Endothelial cell of umbilical vein (primary cell): ENCODE results near the gene SFT2D3. TPM values are rescaled to one million over a fixed set of nuclear protein-coding genes. Genes with fewer than 3 reads are reported as not detected.

Experiments used
- BruUV-seq: library from RNA; stranded (reverse); fragments of 400-500 nt; replicated peaks from 2 replicates; lab custom pipeline; 2021; lab: Mats Ljungman, UMichigan
- CTCF ChIA-PET: fragments of 300-600, 350-600 bp; sonication (Branson Sonifier 250); formaldehyde crosslinking; loops from one replicate; lab custom pipeline; 2021; ENCODE audit warnings: antibody characterized with exemption, inconsistent platforms; lab: Charles Lee
- POLR2A ChIA-PET: fragments of 300-600, 350-600 bp; sonication (Branson Sonifier 250); formaldehyde crosslinking; loops from one replicate; lab custom pipeline; 2021; ENCODE audit warnings: antibody characterized with exemption, inconsistent platforms; lab: Charles Lee
- DNase-seq: peaks from one replicate; pipeline ENCODE4 v3.0.0-alpha.2; 2011; ENCODE audit warnings: low read depth, low spot score
- FAIRE-seq: peaks from 2 replicates; lab custom pipeline; 2011; peaks lifted over from hg19 to GRCh38; lab: Jason Lieb, UNC
- H2AFZ ChIP-seq: 2 replicates; pipeline ENCODE4 v1.6.0; 2012; ENCODE audit warnings: low read depth, low read length, control low read depth, inconsistent platforms
- H3K27ac ChIP-seq: 2 replicates; pipeline ENCODE4 v1.5.1; 2011; ENCODE audit warnings: low read depth, mild to moderate bottlenecking, control low read depth, low read length, moderate library complexity; ENCODE audit not compliant: insufficient read depth
- H3K27me3 ChIP-seq, 2 experiments: 2 replicates each; pipeline versions ENCODE4 v1.6.0 to v1.6.1; 2011; ENCODE audit warnings: low read length in 2 of 2, mixed read lengths in 1 of 2; ENCODE audit not compliant: control insufficient read depth in 2 of 2, insufficient read depth in 2 of 2
- H3K36me3 ChIP-seq, 2 experiments: 2 replicates in 1 of 2; 3 replicates in 1 of 2; pipeline ENCODE4 v1.5.1; 2011; ENCODE audit warnings: low read length in 2 of 2, mild to moderate bottlenecking in 1 of 2, moderate library complexity in 1 of 2; ENCODE audit not compliant: control insufficient read depth in 2 of 2, insufficient read depth in 2 of 2; ENCODE audit errors: extremely low read depth in 1 of 2
- H3K4me1 ChIP-seq: 3 replicates; pipeline ENCODE4 v1.5.1; 2011; ENCODE audit warnings: mild to moderate bottlenecking, low read length; ENCODE audit not compliant: control insufficient read depth, insufficient read depth; ENCODE audit errors: extremely low read depth
- H3K4me2 ChIP-seq: 2 replicates; pipeline ENCODE4 v1.6.1; 2011; ENCODE audit warnings: low read length, control low read depth, mixed read lengths; ENCODE audit not compliant: insufficient read depth
- H3K4me3 ChIP-seq, 3 experiments: fragments of 200-600 bp in 1 of 3; sonication (generic), shearing (Covaris generic) in 1 of 3; replicated peaks in 1 of 3; 2 replicates each; pipeline ENCODE4 v1.5.1; 2011 to 2016; ENCODE audit warnings: control low read depth in 3 of 3, low read length in 3 of 3, mild to moderate bottlenecking in 2 of 3, inconsistent platforms in 1 of 3, low read depth in 1 of 3, moderate library complexity in 1 of 3; ENCODE audit not compliant: insufficient read depth in 1 of 3
- H3K79me2 ChIP-seq: 2 replicates; pipeline ENCODE4 v1.6.0; 2012; ENCODE audit warnings: low read length, inconsistent platforms; ENCODE audit not compliant: control insufficient read depth, insufficient read depth
- H3K9ac ChIP-seq: replicated peaks from 2 replicates; pipeline ENCODE3; 2011; ENCODE audit warnings: low read length, control low read depth; ENCODE audit not compliant: insufficient read depth; ENCODE audit errors: extremely low read depth
- H3K9me1 ChIP-seq: replicated peaks from 3 replicates; pipeline ENCODE4 v1.6.0; 2011; ENCODE audit warnings: mild to moderate bottlenecking, low read length; ENCODE audit not compliant: control insufficient read depth, insufficient read depth; ENCODE audit errors: extremely low read depth
- H3K9me3 ChIP-seq: replicated peaks from 2 replicates; pipeline ENCODE4 v1.5.1; 2012; ENCODE audit warnings: low read length, inconsistent platforms; ENCODE audit not compliant: control insufficient read depth, insufficient read depth
- H4K20me1 ChIP-seq: replicated peaks from 2 replicates; pipeline ENCODE3; 2011; ENCODE audit warnings: mild to moderate bottlenecking, low read length; ENCODE audit not compliant: control insufficient read depth, insufficient read depth; ENCODE audit errors: extremely low read depth
- CTCF ChIP-seq, 2 donors: IDR thresholded peaks; 1 replicate in 1 of 2; 2 replicates in 1 of 2; pipeline ENCODE4 v1.5.1; 2011; ENCODE audit warnings: low read length in 2 of 2, mild to moderate bottlenecking in 2 of 2, moderate library complexity in 2 of 2, control low read depth in 1 of 2, inconsistent platforms in 1 of 2, low read depth in 1 of 2; ENCODE audit not compliant: insufficient read depth in 1 of 2; ENCODE audit errors: extremely low read depth in 1 of 2
- GATA2 ChIP-seq: IDR thresholded peaks from 2 replicates; pipeline ENCODE4 v1.7.0; 2011; ENCODE audit warnings: low read depth, mild to moderate bottlenecking, moderate library complexity, mixed read lengths, low read length; ENCODE audit not compliant: insufficient read length, insufficient read depth
- POLR2A ChIP-seq: IDR thresholded peaks from 2 replicates; pipeline ENCODE4 v1.6.1; 2012; ENCODE audit warnings: low read depth, mild to moderate bottlenecking, control low read depth, low read length
- dilution Hi-C: fragments of 300-500 bp; cut with MboI; formaldehyde crosslinking; loops from one replicate; pipeline ENCODE4 v1.15.0; 2019; ENCODE audit warnings: low sequenced_read_pairs; ENCODE audit not compliant: extremely low pct_ligation_motif_present
- intact Hi-C: fragments of 100-400 bp; cut with micrococcal nuclease; formaldehyde crosslinking; loops from one replicate; pipeline ENCODE4 v1.10.0; 2022
- polyA plus RNA-seq, 4 experiments: library from polyadenylated mRNA; depleted of rRNA in 3 of 4; stranded (reverse) in 3 of 4; unstranded in 1 of 4; fragments of >200 nt; gene quantifications; 2 replicates each; pipeline versions ENCODE4 v1.2.1 to v1.2.3, GENCODE V29; 2011 to 2012; ENCODE audit warnings: missing spikeins in 1 of 4
- total RNA-seq: library from RNA; stranded (reverse); gene quantifications from 2 replicates; pipeline ENCODE4 v1.2.3, GENCODE V29; 2021
- TF ChIP-seq, protein P1 (sequence below): IDR thresholded peaks from 2 replicates; pipeline ENCODE4 v1.6.1; 2011; ENCODE audit not compliant: insufficient read depth, insufficient read length

The SFT2D3 gene
- total and polyA plus RNA-seq, 2 donors (not counting 3 experiments of a cell fraction or from before 2014, with no cell fraction given): 4.5 to 4.7 TPM

DNA sequence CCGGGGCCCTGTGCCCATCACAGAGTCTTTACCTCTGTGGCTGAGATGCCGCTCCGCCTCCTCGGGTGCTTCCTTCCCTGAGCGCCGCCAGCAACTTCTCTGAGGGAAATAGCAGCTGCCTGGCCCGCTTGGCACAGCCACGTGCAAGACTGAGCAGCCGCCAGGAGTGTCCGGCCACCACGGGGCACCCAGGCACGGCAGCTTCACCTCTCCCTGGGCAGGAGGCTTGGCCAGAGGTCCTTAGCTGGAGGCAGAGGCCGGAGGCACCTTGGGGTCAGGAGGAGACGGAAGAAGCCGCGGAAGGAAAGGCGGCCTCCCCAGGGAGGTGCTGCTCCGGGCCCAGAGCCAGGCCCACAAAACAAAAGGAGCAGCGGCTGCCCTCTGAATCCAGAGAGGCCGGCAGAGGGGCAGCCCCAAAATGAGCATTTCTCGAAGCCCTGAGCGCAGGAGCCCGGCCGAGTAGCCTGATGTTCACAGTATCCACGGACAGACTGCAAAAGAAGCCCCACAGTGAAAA lies 20.0 kb upstream of the SFT2D3 start:
- FAIRE-seq (peak; percentile 84), DNase-seq (peak; percentile 47)
- TF ChIP-seq POLR2A: no peak
- TF ChIP-seq, protein P1, sequence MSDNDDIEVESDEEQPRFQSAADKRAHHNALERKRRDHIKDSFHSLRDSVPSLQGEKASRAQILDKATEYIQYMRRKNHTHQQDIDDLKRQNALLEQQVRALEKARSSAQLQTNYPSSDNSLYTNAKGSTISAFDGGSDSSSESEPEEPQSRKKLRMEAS: no peak
- no peak for TF ChIP-seq GATA2
- no peak for TF ChIP-seq CTCF (IDR thresholded peaks at IDR 0.05; ENCODE audit: extremely low read depth in 1 of 2, insufficient read depth in 1 of 2, low read depth in 1 of 2, low read length in 2 of 2)
- peak overlapping the region; percentile 7 for H3K4me2 ChIP-seq
- no peaks in the 10 kb centered on the region for H3K9me3 ChIP-seq
- H4K20me1 ChIP-seq: no peaks in the 10 kb centered on the region
- no peak overlapping the region for H3K27ac ChIP-seq
- no peak overlapping the region for H3K4me3 ChIP-seq
- intact Hi-C loops: no loop called here
- no peaks in the 10 kb centered on the region for H3K36me3 ChIP-seq
- peaks cover 12% of the 10 kb centered on the region for H3K4me1 ChIP-seq
- H3K27me3 ChIP-seq: no peaks in the 10 kb centered on the region
- H3K9ac ChIP-seq: no peak overlapping the region
- H3K9me1 ChIP-seq: no peaks in the 10 kb centered on the region
- ChIA-PET CTCF (interaction anchor here (0.6 to 4.7 kb wide), 7 partner anchors 13 to 155 kb away, joined by 3 to 38 read pairs (median 4); no protein-coding TSS in a partner anchor), POLR2A (no interaction called here)
- dilution Hi-C loops: no loop called here
- BruUV-seq: no TSS peak
- H3K79me2 ChIP-seq: no peaks in the 10 kb centered on the region
- H2AFZ ChIP-seq: peak overlapping the region; percentile 83
